ENCODE data around the gene PFKP.

GRCh38 chr10:3116508-3117100 lies 49.3 kb downstream of the PFKP start:
- TF ChIP-seq POLR2A (IDR thresholded peaks at IDR 0.05) (no peak), CTCF (IDR thresholded peaks at IDR 0.05) (no peak)

Measured in lower leg skin (tissue), 3 donors.